Measurements from ENCODE around the gene SLC12A2. TPM values are rescaled to one million over a fixed set of nuclear protein-coding genes. Genes with fewer than 3 reads are reported as not detected.

SLC12A2 gene
- total and polyA plus RNA-seq, 11 donors = 2.8 to 24.1 (median 14.8) TPM

GRCh38 chr5:128193665-128194390, 110.3 kb downstream of the SLC12A2 start:
- 88 to 96% (median 93%) methylated on average over 3 of the region's 3 CpGs for WGBS, 4 donors
- H3K4me1 ChIP-seq = peaks cover 0 to 13% (median 0%) of the 10 kb centered on the region in 12 donors

GRCh38 chr5:128195316-128195715, 111.8 kb downstream of the SLC12A2 start:
- WGBS, 4 donors = 91 to 95% (median 93%) methylated on average over 1 of the region's 1 CpG
- TF ChIP-seq, protein P1, sequence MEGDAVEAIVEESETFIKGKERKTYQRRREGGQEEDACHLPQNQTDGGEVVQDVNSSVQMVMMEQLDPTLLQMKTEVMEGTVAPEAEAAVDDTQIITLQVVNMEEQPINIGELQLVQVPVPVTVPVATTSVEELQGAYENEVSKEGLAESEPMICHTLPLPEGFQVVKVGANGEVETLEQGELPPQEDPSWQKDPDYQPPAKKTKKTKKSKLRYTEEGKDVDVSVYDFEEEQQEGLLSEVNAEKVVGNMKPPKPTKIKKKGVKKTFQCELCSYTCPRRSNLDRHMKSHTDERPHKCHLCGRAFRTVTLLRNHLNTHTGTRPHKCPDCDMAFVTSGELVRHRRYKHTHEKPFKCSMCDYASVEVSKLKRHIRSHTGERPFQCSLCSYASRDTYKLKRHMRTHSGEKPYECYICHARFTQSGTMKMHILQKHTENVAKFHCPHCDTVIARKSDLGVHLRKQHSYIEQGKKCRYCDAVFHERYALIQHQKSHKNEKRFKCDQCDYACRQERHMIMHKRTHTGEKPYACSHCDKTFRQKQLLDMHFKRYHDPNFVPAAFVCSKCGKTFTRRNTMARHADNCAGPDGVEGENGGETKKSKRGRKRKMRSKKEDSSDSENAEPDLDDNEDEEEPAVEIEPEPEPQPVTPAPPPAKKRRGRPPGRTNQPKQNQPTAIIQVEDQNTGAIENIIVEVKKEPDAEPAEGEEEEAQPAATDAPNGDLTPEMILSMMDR (IDR thresholded peaks at IDR 0.05) = no peak
- TF ChIP-seq POLR2A (IDR thresholded peaks at IDR 0.05) = no peak
- Histone ChIP-seq H3K9me3 (no peaks in the 10 kb centered on the region), H3K4me3 (no peak overlapping the region), H3K27ac (no peak overlapping the region), H3K36me3 (peaks cover 0 to 19% (median 0%) of the 10 kb centered on the region in 9 donors), H3K27me3 (no peaks in the 10 kb centered on the region), H3K4me1 (peaks cover 0 to 13% (median 0%) of the 10 kb centered on the region in 12 donors)
- DNase-seq = no peak
- intact Hi-C loops (cut with DNase I) = loop anchor here in 2 of 10 donors (5.0 to 10.0 kb wide), 2 partner anchors 321 to 633 kb away; no protein-coding TSS in a partner anchor
- ATAC-seq = no peak

More at GRCh38 chr5:128193665-128194390, 110.3 kb downstream of the SLC12A2 start:
- Histone ChIP-seq H3K27me3 (no peaks in the 10 kb centered on the region), H3K9me3 (no peaks in the 10 kb centered on the region), H3K36me3 (peaks cover 0 to 34% (median 0%) of the 10 kb centered on the region in 9 donors), H3K27ac (no peak overlapping the region), H3K4me3 (no peak overlapping the region)
- intact Hi-C loops (cut with DNase I) = loop anchor here in 1 of 10 donors (10.0 kb wide), 1 partner anchor 319 kb away; no protein-coding TSS in a partner anchor
- TF ChIP-seq POLR2A (IDR thresholded peaks at IDR 0.05) = no peak
- TF ChIP-seq, protein P1 (IDR thresholded peaks at IDR 0.05) = no peak
- DNase-seq (no peak), ATAC-seq (no peak)

DNA sequence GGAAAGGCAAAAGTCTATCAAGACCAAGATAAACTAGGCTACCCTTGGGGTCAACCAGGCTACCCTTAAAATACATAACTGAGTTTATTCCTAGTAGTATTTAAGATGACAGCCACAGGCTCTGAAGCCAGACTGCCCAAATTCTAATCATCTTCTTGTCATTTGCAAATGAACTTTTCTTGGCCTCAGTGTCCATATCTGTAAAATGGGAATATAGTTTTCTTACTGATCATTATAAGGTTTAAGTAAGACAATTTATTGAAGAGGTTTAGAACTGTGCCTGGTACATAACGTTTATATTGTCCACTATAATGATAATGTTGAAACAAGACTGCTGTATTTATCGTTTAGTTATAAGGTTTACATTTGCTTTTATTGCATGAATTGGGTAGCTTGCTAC, 112.5 kb downstream of the SLC12A2 start:
- peaks cover 0 to 15% (median 2%) of the 10 kb centered on the region in 12 donors for H3K4me1 ChIP-seq
- whole genome bisulfite sequencing, 4 donors = 88 to 97% (median 95%) methylated on average over 2 of the region's 2 CpGs
- no peaks in the 10 kb centered on the region for H3K9me3 ChIP-seq
- H3K4me3 ChIP-seq = no peak overlapping the region
- intact Hi-C loops (cut with DNase I) = loop anchor here in 2 of 10 donors (5.0 to 10.0 kb wide), 2 partner anchors 321 to 634 kb away; no protein-coding TSS in a partner anchor
- H3K36me3 ChIP-seq = peaks cover 0 to 11% (median 0%) of the 10 kb centered on the region in 9 donors
- DNase-seq (no peak), ATAC-seq (no peak)
- peak overlapping the region in 1 of 12 donors; percentile 45 for H3K27ac ChIP-seq
- TF ChIP-seq POLR2A (IDR thresholded peaks at IDR 0.05) = no peak
- TF ChIP-seq, protein P1 (IDR thresholded peaks at IDR 0.05) = no peak
- H3K27me3 ChIP-seq = no peaks in the 10 kb centered on the region

GRCh38 chr5:128196791-128197190, 113.2 kb downstream of the SLC12A2 start:
- peaks cover 0 to 20% (median 5%) of the 10 kb centered on the region in 12 donors for H3K4me1 ChIP-seq
- TF ChIP-seq, protein P1 (IDR thresholded peaks at IDR 0.05) = no peak
- no peak for TF ChIP-seq POLR2A (IDR thresholded peaks at IDR 0.05)
- peaks cover 0 to 8% (median 0%) of the 10 kb centered on the region in 9 donors for H3K36me3 ChIP-seq
- WGBS, 4 donors = 41 to 51% (median 49%) methylated on average over 3 of the region's 3 CpGs
- intact Hi-C loops (cut with DNase I) = loop anchor here in 2 of 10 donors (5.0 to 10.0 kb wide), 2 partner anchors 322 to 634 kb away; no protein-coding TSS in a partner anchor
- H3K4me3 ChIP-seq = no peak overlapping the region
- ATAC-seq = peak in 3 of 4 donors; percentile 27 to 57 (median 38)
- no peak for DNase-seq
- H3K27me3 ChIP-seq = no peaks in the 10 kb centered on the region
- peak overlapping the region in 2 of 12 donors; percentile 18 to 45 for H3K27ac ChIP-seq
- H3K9me3 ChIP-seq = no peaks in the 10 kb centered on the region
